Prostate gland (tissue), 2 donors: ENCODE results near the gene BBIP1.

ENCODE experiments used
- POLR2A ChIP-seq: fragments of 450-650 bp; IDR thresholded peaks from one replicate; pipeline ENCODE4 v1.6.1; 2016; ENCODE audit warnings: antibody characterized with exemption, mild to moderate bottlenecking
- POLR2AphosphoS5 ChIP-seq: sonication (generic); formaldehyde crosslinking; IDR thresholded peaks from one replicate; pipeline ENCODE4 v1.6.1; 2017; ENCODE audit warnings: antibody characterized with exemption
- TF ChIP-seq, protein P1 (sequence below), 4 experiments: fragments of 200-600 bp in 2 of 4; fragments of 450-650 bp in 2 of 4; sonication (generic) in 2 of 4; IDR thresholded peaks; 1 replicate in 3 of 4; 2 replicates in 1 of 4; pipeline ENCODE4 v1.5.1; 2016 to 2019; ENCODE audit warnings: antibody characterized with exemption in 4 of 4, mild to moderate bottlenecking in 2 of 4, moderate library complexity in 2 of 4

DNA sequence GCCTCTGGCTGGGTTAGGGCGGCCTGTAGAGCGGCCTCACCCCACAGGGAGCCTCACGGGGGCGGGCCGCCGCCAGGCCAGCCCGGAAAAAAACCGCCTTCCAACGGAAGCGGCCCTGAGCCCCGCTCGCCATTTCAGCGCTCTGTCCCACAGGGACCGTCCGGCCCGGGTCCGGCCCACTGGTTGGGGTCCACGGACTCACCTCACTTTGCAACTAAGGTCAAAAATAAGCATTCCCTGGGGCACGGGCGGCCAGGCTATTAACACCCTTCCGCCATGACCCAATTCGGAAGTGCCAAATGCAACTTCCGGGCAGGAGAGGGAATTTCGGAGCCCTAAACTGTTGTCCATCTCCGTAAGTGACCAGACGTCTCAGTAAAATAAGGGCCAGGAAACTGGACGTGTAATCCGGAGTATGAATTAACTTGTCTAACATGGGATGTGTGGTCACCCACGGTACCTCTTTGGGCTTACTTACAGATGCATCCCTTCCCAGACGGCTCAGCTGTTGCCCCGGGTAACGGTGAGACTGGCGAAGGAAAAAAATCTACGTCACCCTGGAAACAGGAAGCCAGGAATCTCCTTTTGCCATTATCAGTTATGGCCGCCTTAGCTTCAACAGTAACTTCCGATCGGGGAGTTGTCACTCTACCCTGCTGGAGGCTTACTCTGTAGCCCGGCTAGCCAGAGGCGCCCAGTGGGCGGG is at the start of gene BBIP1:
- peak; percentile 48 for TF ChIP-seq POLR2A
- TF ChIP-seq, protein P1, sequence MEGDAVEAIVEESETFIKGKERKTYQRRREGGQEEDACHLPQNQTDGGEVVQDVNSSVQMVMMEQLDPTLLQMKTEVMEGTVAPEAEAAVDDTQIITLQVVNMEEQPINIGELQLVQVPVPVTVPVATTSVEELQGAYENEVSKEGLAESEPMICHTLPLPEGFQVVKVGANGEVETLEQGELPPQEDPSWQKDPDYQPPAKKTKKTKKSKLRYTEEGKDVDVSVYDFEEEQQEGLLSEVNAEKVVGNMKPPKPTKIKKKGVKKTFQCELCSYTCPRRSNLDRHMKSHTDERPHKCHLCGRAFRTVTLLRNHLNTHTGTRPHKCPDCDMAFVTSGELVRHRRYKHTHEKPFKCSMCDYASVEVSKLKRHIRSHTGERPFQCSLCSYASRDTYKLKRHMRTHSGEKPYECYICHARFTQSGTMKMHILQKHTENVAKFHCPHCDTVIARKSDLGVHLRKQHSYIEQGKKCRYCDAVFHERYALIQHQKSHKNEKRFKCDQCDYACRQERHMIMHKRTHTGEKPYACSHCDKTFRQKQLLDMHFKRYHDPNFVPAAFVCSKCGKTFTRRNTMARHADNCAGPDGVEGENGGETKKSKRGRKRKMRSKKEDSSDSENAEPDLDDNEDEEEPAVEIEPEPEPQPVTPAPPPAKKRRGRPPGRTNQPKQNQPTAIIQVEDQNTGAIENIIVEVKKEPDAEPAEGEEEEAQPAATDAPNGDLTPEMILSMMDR (IDR thresholded peaks at IDR 0.05): peak in 1 of 4 experiments; percentile 51
- peak; percentile 94 for TF ChIP-seq POLR2AphosphoS5
